Neural progenitor cell (in vitro differentiated cells): ENCODE measurements around the gene TMEM52.

ENCODE experiments used
- EZH2 ChIP-seq: fragments of 200-600 bp; sonication (generic); IDR thresholded peaks from 2 replicates; pipeline ENCODE4 v1.6.1; 2017; ENCODE audit warnings: antibody characterized with exemption, mild to moderate bottlenecking, moderate library complexity
- EZH2phosphoT487 ChIP-seq: fragments of 200-600 bp; sonication (generic); IDR thresholded peaks from 2 replicates; pipeline ENCODE4 v1.6.1; 2017; ENCODE audit warnings: antibody characterized with exemption
- TF ChIP-seq, protein P1 (sequence below): fragments of 200-600 bp; sonication (generic); IDR thresholded peaks from 2 replicates; pipeline ENCODE4 v1.5.1; 2017; ENCODE audit warnings: antibody characterized with exemption, mild to moderate bottlenecking

DNA sequence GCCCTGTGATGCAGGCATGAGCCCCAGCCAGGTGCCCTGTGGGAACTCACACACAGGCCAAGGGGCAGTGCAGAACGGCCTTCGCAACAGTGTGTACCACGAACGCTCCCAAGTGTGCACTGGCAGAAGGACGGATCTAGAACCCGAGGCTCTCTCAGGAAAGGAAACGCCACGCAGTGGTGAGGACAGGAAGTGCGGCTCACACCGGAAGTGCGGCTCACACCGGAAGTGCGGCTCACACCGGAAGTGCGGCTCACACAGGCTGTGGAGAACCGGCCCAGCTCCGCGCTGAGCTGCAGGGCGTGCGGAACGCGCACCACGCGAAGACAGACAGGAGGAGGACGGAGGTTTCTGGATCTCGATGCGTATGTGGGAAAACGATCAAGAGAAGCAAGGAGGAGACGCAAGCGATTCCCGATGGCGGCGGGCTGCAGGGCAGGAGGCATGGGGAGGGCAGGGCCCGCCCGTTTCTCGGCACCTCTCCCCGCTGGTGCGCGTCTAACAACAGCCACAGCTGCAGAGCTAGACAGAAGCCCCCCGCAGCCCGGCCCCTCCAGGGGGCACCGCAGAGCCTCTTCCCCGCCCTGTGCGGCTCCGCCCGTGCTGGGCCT lies 35.9 kb upstream of the TMEM52 start:
- TF ChIP-seq EZH2 (no peak), EZH2phosphoT487 (no peak)
- TF ChIP-seq, protein P1, sequence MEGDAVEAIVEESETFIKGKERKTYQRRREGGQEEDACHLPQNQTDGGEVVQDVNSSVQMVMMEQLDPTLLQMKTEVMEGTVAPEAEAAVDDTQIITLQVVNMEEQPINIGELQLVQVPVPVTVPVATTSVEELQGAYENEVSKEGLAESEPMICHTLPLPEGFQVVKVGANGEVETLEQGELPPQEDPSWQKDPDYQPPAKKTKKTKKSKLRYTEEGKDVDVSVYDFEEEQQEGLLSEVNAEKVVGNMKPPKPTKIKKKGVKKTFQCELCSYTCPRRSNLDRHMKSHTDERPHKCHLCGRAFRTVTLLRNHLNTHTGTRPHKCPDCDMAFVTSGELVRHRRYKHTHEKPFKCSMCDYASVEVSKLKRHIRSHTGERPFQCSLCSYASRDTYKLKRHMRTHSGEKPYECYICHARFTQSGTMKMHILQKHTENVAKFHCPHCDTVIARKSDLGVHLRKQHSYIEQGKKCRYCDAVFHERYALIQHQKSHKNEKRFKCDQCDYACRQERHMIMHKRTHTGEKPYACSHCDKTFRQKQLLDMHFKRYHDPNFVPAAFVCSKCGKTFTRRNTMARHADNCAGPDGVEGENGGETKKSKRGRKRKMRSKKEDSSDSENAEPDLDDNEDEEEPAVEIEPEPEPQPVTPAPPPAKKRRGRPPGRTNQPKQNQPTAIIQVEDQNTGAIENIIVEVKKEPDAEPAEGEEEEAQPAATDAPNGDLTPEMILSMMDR, result peak; percentile 29
